AG09309 (cell line): ENCODE measurements around the gene PAGE2.

ENCODE experiments used
- DNase-seq: peaks from one replicate; pipeline ENCODE4 v3.0.0-alpha.2; 2010; ENCODE audit warnings: low read depth
- H3K4me3 ChIP-seq: 2 replicates; pipeline ENCODE4 v1.5.1; 2011; ENCODE audit warnings: mild to moderate bottlenecking, low read depth, low read length, moderate library complexity; ENCODE audit not compliant: control insufficient read depth
- TF ChIP-seq, protein P1 (sequence below): IDR thresholded peaks from 2 replicates; pipeline ENCODE4 v1.5.1; 2011; ENCODE audit warnings: mild to moderate bottlenecking, low read depth, low read length, inconsistent platforms; ENCODE audit not compliant: insufficient read depth, control insufficient read depth; ENCODE audit errors: missing control alignments

PAGE2 gene

DNA sequence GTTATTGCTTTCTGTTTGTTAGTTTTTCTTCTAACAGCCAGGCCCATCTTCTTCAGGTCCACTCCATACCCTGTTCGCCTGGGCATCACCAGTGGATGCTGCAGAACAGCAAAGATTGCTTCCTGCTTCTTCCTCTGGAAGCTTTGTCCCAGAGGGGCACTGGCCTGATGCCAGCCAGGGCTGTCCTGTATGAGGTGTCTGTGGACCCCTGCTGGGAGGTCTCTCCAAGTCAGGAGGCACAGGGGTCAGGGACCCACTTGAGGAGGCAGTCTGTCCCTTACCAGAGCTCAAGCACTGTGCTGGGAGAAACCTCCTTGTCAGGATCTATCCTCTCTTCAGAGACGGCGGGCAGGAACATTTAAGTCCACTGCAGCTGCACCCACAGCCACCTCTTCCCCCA lies 16.5 kb upstream of the PAGE2 start:
- H3K4me3 ChIP-seq: no peak overlapping the region
- no peak for DNase-seq
- TF ChIP-seq, protein P1, sequence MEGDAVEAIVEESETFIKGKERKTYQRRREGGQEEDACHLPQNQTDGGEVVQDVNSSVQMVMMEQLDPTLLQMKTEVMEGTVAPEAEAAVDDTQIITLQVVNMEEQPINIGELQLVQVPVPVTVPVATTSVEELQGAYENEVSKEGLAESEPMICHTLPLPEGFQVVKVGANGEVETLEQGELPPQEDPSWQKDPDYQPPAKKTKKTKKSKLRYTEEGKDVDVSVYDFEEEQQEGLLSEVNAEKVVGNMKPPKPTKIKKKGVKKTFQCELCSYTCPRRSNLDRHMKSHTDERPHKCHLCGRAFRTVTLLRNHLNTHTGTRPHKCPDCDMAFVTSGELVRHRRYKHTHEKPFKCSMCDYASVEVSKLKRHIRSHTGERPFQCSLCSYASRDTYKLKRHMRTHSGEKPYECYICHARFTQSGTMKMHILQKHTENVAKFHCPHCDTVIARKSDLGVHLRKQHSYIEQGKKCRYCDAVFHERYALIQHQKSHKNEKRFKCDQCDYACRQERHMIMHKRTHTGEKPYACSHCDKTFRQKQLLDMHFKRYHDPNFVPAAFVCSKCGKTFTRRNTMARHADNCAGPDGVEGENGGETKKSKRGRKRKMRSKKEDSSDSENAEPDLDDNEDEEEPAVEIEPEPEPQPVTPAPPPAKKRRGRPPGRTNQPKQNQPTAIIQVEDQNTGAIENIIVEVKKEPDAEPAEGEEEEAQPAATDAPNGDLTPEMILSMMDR: no peak

DNA sequence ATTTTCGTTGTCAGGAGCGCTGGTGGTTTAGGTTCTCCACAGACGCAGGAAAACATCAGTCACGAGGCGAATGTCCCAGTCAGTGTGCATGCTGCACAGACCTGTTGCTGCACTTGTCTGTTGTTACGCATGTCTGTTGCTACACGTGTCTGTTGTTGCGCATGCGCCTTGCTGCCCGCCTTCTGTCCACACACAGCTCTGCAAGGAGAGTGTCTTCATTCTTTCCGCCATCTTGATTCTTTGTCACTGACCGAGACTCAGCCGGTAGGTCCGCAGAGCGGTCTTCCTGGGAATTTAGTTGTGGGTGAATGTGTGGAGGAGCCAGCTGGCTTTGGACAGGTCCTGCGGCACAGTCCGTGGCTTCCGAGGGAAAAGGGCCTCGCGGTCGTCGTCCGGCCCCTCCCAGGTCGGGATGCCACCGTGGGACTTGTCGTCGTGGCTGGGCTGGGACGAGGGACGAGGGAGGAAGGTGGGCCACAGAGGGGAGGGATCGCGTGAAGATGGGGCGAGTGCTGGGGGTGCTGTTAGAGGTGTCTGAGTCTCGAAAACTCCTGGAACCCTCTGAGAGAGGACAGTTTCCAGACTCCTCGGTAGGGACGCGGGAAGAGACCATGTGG lies 13.9 kb upstream of the PAGE2 start, which contains the start of gene PAGE2B:
Gene PAGE2B (plus strand): TSS at position 180 of the 617 bp plus-strand sequence. CDS start 1,012 bp downstream, outside the sequence.
- H3K4me3 ChIP-seq: no peak within 1 kb of the TSS
- TF ChIP-seq, protein P1: no peak
- no peak for DNase-seq

DNA sequence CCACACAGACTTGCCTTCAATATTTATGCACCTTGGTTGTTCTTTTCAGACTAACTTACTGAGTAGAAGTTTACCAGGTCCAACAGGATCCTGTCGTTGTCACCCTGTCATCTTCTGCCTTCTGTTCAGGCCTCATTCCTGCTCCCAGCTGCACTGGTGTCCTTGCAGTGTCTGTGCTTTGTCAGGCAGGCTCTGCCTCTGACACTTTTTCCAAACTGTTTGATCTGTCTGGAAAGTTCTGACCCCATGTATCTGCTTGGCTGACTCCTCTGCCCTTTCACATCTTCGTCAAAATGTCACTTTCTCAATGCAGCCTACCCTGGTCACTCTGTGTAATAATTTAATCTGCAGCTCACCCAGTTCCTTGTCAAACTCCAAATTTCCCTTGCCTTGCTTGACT lies 9.9 kb downstream of the PAGE2 start:
- TF ChIP-seq, protein P1: no peak
- no peak for DNase-seq

DNA sequence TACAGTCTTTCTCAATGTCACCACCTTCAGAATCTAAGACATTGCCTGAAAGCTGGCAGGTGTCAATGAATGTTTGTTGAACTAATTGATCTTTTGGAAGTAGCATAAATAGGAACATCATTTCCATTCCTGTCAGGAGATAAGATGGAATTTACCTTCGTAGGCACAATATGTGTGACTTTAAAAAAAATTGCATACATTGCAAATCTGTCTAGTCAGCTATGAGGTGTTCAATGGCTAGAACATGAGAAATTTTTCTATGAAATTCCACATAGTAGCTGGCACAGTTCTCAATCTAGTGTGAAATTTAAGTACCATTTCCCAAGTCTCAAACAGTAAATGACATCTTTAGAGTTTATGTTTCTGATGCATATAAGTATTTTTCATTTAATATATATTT lies 10.3 kb downstream of the PAGE2 start:
- DNase-seq: no peak
- H3K4me3 ChIP-seq: no peak overlapping the region
- TF ChIP-seq, protein P1: no peak

More for the DNA sequence above, 9.9 kb downstream of the PAGE2 start:
- no peak overlapping the region for H3K4me3 ChIP-seq

DNA sequence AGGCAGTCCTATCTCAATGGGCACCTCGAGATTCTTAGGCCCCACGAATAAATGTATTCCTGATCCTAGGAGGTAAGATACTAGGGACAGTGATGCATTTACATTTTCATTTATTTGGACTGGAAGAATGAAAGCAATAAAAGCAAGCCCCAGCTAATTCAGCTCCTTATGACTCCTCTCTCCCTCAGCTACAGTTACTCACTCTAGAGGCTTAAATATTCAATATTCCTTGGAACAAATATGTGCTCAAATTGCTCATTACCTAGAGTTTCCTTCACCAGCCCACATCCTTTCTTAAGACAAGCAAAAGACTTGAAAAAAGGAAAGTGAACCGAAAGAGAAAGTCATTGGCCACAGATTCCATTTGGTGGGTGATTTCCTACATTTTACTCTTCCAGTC lies 13.9 kb downstream of the PAGE2 start:
- no peak for DNase-seq
- TF ChIP-seq, protein P1: no peak
- no peak overlapping the region for H3K4me3 ChIP-seq

DNA sequence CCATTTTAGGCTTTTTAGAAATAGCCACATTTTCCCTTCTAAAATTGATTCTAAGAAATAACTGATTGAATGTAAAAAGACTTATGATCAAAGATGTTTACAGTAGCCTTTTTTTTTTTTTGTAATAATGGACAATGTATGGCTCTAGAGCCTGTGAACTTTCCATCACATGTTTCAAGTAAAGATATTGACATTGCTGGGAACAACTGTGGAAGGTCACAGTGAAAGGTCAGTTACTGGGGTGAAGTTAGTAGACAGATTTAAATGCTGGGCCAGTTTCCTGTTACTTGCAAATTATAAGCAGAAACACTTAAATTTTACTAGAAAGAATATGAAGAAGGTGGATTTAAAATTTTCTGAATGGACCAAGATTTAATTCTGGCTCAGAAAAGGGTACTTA lies 18.4 kb downstream of the PAGE2 start:
- TF ChIP-seq, protein P1: no peak
- DNase-seq: no peak
- no peak overlapping the region for H3K4me3 ChIP-seq
